Activated naive CD4-positive, alpha-beta T cell treated with anti-CD3 and anti-CD28 coated beads for 36 hours (primary cell): ENCODE results near the gene MRPL54. TPM values are rescaled to one million over a fixed set of nuclear protein-coding genes. Genes with fewer than 3 reads are reported as not detected.
"Not testable (repeated sequence)": the region's sequence is repeated elsewhere in the genome, so short reads cannot be mapped to it uniquely, and the experiment has no call there.

ENCODE experiments used
- CTCF ChIA-PET: fragments of 350-600 bp; sonication (Branson Sonifier 250); formaldehyde crosslinking; loops from one replicate; lab custom pipeline; 2021; ENCODE audit warnings: antibody characterized with exemption; lab: Charles Lee
- DNase-seq: peaks from one replicate; pipeline ENCODE4 v3.0.0-alpha.2; 2020
- H3K27ac Mint-ChIP-seq: one replicate; pipeline ENCODE4 v1.8.0; 2021; ENCODE audit warnings: mild to moderate bottlenecking, mixed read lengths
- H3K27me3 Mint-ChIP-seq: one replicate; pipeline ENCODE4 v1.8.0; 2021; ENCODE audit warnings: low read depth, mixed read lengths
- H3K36me3 Mint-ChIP-seq: one replicate; pipeline ENCODE4 v1.8.0; 2021; ENCODE audit warnings: low read depth, mixed read lengths
- H3K4me1 Mint-ChIP-seq: one replicate; pipeline ENCODE4 v1.8.0; 2021; ENCODE audit warnings: low read depth, mixed read lengths
- H3K4me3 Mint-ChIP-seq: one replicate; pipeline ENCODE4 v1.8.0; 2021; ENCODE audit warnings: mild to moderate bottlenecking, moderate library complexity, mixed read lengths
- H3K9me3 Mint-ChIP-seq: one replicate; pipeline ENCODE4 v1.8.0; 2021; ENCODE audit warnings: mixed read lengths
- intact Hi-C: fragments of 100-400 bp; cut with micrococcal nuclease; formaldehyde crosslinking; loops from one replicate; pipeline ENCODE4 v1.15.1; 2023
- total RNA-seq, 2 experiments: library from RNA; stranded (reverse); gene quantifications; one replicate each; pipeline ENCODE4 v1.2.3, GENCODE V29; 2021

MRPL54 gene
- total RNA-seq, 2 experiments from 2014 or later, result 71.4 to 77.0 TPM

DNA sequence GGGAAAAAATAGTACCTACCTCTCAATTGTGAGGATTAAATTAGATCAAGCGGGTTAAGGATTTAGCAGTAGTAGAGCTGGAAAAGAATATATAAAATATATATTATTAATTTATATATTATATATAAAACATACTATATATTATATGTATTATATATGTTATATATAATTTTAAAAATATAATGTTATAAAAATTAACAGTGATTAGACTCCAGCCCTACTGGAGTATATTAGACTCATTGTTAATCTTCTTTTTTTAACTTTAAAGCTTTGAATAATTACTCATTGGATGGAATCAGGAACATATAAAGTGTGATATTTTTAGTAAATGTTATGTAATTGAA, 380 bp upstream of the MRPL54 start:
- Mint-ChIP-seq H3K27me3 (no peaks in the 10 kb centered on the region), H3K4me3 (peak overlapping the region; percentile 99), H3K4me1 (peaks cover 44% of the 10 kb centered on the region), H3K36me3 (peaks cover 17% of the 10 kb centered on the region), H3K27ac (peak overlapping the region; percentile 98), H3K9me3 (no peaks in the 10 kb centered on the region)
- intact Hi-C loops, result loop anchor here (1.0 to 5.0 kb wide), 15 partner anchors 41 to 1155 kb away; partner anchors contain the start of genes ANKRD24, CACTIN, CHAF1A and DAPK3
- no peak for DNase-seq
- CTCF ChIA-PET, result interaction anchor here (0.5 to 2.4 kb wide), 11 partner anchors 9 to 377 kb away, joined by 3 to 15 read pairs (median 3); no protein-coding TSS in a partner anchor

- DNase-seq, result no peak
- CTCF ChIA-PET, result no interaction called here
- intact Hi-C loops, result no loop called here
Measured at GRCh38 chr19:3765121-3765520, 2.6 kb downstream of the MRPL54 start.

GRCh38 chr19:3765757-3766156, 3.3 kb downstream of the MRPL54 start:
- intact Hi-C loops, H3K27me3 Mint-ChIP-seq, CTCF ChIA-PET, H3K27ac Mint-ChIP-seq, H3K9me3 Mint-ChIP-seq, DNase-seq, H3K4me3 Mint-ChIP-seq: not testable (repeated sequence)
- H3K4me1 Mint-ChIP-seq, result peaks cover 20% of the 10 kb centered on the region
- peaks cover 10% of the 10 kb centered on the region for H3K36me3 Mint-ChIP-seq

More at GRCh38 chr19:3765121-3765520, 2.6 kb downstream of the MRPL54 start:
- Mint-ChIP-seq H3K27me3 (no peaks in the 10 kb centered on the region), H3K4me1 (peaks cover 25% of the 10 kb centered on the region), H3K4me3 (no peak overlapping the region), H3K27ac (no peak overlapping the region), H3K9me3 (no peaks in the 10 kb centered on the region), H3K36me3 (peaks cover 10% of the 10 kb centered on the region)

GRCh38 chr19:3766520-3766919, 4.0 kb downstream of the MRPL54 start:
- no peak for DNase-seq
- H3K4me3 Mint-ChIP-seq, result no peak overlapping the region
- intact Hi-C loops, result no loop called here
- H3K36me3 Mint-ChIP-seq, result peaks cover 10% of the 10 kb centered on the region
- peaks cover 20% of the 10 kb centered on the region for H3K4me1 Mint-ChIP-seq
- CTCF ChIA-PET, result no interaction called here
- peak overlapping the region; percentile 77 for H3K27ac Mint-ChIP-seq
- no peaks in the 10 kb centered on the region for H3K9me3 Mint-ChIP-seq
- no peaks in the 10 kb centered on the region for H3K27me3 Mint-ChIP-seq

DNA sequence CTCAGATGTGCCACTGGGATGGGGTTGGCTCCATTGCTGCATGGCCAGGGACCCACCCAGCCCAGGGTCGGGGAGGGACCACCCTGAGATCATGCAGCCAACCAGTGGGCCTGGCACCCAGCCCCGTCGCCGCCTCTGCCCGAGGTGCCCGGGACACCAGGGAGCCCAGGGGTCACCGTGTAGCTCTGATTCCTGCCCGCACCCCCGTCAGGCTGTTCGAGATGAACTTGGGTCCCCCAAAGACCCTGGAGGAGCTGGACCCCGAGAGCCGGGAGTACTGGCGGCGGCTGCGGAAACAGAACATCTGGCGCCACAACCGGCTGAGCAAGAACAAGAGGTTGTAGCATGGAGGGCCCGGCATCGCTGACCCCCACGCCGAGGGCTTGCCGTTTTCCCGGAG, 4.6 kb downstream of the MRPL54 start:
- Mint-ChIP-seq H3K27ac (peak overlapping the region; percentile 77), H3K9me3 (no peaks in the 10 kb centered on the region), H3K4me1 (peaks cover 15% of the 10 kb centered on the region), H3K4me3 (no peak overlapping the region), H3K27me3 (no peaks in the 10 kb centered on the region), H3K36me3 (peaks cover 10% of the 10 kb centered on the region)
- CTCF ChIA-PET, result no interaction called here
- intact Hi-C loops, result no loop called here
- no peak for DNase-seq

- CTCF ChIA-PET, result no interaction called here
- H3K9me3 Mint-ChIP-seq, result no peaks in the 10 kb centered on the region
- peaks cover 10% of the 10 kb centered on the region for H3K4me1 Mint-ChIP-seq
- no peak for DNase-seq
- no peaks in the 10 kb centered on the region for H3K27me3 Mint-ChIP-seq
- peaks cover 6% of the 10 kb centered on the region for H3K36me3 Mint-ChIP-seq
- H3K4me3 Mint-ChIP-seq, result no peak overlapping the region
- intact Hi-C loops, result no loop called here
- H3K27ac Mint-ChIP-seq, result no peak overlapping the region
Measured at GRCh38 chr19:3768015-3768747, 5.7 kb downstream of the MRPL54 start.

- H3K27ac Mint-ChIP-seq, result no peak overlapping the region
Measured at GRCh38 chr19:3768748-3769099, 6.2 kb downstream of the MRPL54 start.

GRCh38 chr19:3769494-3769893, 7.0 kb downstream of the MRPL54 start:
- intact Hi-C loops, result no loop called here
- no peaks in the 10 kb centered on the region for H3K27me3 Mint-ChIP-seq
- H3K4me3 Mint-ChIP-seq, result no peak overlapping the region
- peaks cover 6% of the 10 kb centered on the region for H3K36me3 Mint-ChIP-seq
- no peaks in the 10 kb centered on the region for H3K9me3 Mint-ChIP-seq
- no peak overlapping the region for H3K27ac Mint-ChIP-seq
- DNase-seq, result no peak
- peaks cover 8% of the 10 kb centered on the region for H3K4me1 Mint-ChIP-seq
- CTCF ChIA-PET, result interaction anchor here (0.9 kb wide), 1 partner anchor 53 kb away, joined by 4 read pairs; no protein-coding TSS in a partner anchor

More at GRCh38 chr19:3768748-3769099, 6.2 kb downstream of the MRPL54 start:
- Mint-ChIP-seq H3K4me1 (peaks cover 8% of the 10 kb centered on the region), H3K36me3 (peaks cover 6% of the 10 kb centered on the region), H3K4me3 (no peak overlapping the region), H3K9me3 (no peaks in the 10 kb centered on the region), H3K27me3 (no peaks in the 10 kb centered on the region)
- CTCF ChIA-PET, result interaction anchor here (0.9 kb wide), 1 partner anchor 54 kb away, joined by 4 read pairs; no protein-coding TSS in a partner anchor
- intact Hi-C loops, result no loop called here
- DNase-seq, result no peak

DNA sequence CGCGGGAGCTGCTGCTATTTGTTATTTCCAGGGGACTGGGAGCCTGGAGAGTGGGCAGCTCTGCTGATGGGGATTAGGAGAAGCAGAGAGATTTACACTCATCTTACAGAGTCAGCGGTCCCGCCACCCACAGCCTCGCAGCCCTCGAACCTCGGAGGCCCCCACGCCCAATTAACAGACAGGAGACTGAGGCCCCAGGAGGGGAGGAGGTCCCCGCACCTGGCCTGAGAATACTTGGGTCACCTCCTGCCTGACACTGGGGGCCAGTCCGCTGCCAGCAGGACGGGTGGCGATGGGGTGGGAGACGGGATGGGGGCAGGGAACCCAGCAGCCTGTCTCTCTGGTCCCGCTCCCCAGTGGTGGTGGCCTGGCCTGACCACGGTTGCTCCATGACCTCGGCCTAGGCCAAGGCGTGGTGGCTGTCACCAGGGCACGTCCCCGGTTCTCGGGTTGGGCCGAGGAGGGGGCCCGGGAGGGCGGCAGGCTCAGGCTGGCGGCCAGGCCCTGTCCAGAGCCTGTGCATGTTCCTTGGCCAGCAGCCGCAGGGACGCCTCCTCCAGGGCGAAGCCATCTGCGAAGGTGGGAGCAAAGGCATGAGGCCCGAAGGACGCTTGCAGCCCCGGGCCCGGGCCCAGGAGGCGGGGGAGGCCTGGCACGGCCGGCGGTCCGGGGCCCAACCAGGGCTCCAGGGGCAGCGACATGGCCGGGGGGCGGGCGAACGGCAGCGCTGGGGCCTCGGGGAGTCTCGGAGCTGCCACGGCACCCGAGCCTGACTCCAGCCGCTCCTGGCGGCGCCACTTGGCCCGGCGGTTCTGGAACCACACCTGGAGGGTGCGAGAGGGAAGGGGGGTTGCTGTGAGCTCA, 7.9 kb downstream of the MRPL54 start:
- no peak for DNase-seq
- Mint-ChIP-seq H3K36me3 (peaks cover 6% of the 10 kb centered on the region), H3K9me3 (no peaks in the 10 kb centered on the region), H3K4me1 (peaks cover 8% of the 10 kb centered on the region), H3K4me3 (no peak overlapping the region), H3K27me3 (no peaks in the 10 kb centered on the region), H3K27ac (no peak overlapping the region)
- CTCF ChIA-PET, result interaction anchor here (0.7 to 0.8 kb wide), 2 partner anchors 8 to 52 kb away, joined by 3 to 4 read pairs; partner anchors contain the start of gene MRPL54
- intact Hi-C loops, result no loop called here

- Mint-ChIP-seq H3K4me3 (no peak overlapping the region), H3K36me3 (peaks cover 6% of the 10 kb centered on the region), H3K4me1 (peaks cover 6% of the 10 kb centered on the region), H3K27me3 (no peaks in the 10 kb centered on the region), H3K27ac (no peak overlapping the region), H3K9me3 (no peaks in the 10 kb centered on the region)
- CTCF ChIA-PET, result interaction anchor here (0.7 to 0.8 kb wide), 2 partner anchors 9 to 51 kb away, joined by 3 to 4 read pairs; partner anchors contain the start of gene MRPL54
- no peak for DNase-seq
- intact Hi-C loops, result no loop called here
Measured at GRCh38 chr19:3771000-3771905, 8.8 kb downstream of the MRPL54 start.

- no peaks in the 10 kb centered on the region for H3K9me3 Mint-ChIP-seq
- no peaks in the 10 kb centered on the region for H3K27me3 Mint-ChIP-seq
- CTCF ChIA-PET, result no interaction called here
- H3K27ac Mint-ChIP-seq, result no peak within 1 kb of the TSS
- no peak within 1 kb of the TSS for H3K4me3 Mint-ChIP-seq
- no peak for DNase-seq
- no peaks in the 10 kb centered on the region for H3K4me1 Mint-ChIP-seq
- intact Hi-C loops, result no loop called here
- H3K36me3 Mint-ChIP-seq, result no peaks in the 10 kb centered on the region
Measured at GRCh38 chr19:3771906-3772455, 9.5 kb downstream of the MRPL54 start, which contains the start of gene RAX2. Gene RAX2 (minus strand): TSS chr19:3772228. CDS start chr19:3771742, 486 bp downstream.
